HepG2 (cell line): ENCODE data around the gene AMDHD1. TPM values are rescaled to one million over a fixed set of nuclear protein-coding genes. Genes with fewer than 3 reads are reported as not detected.

Experiments
- CENPT ChIP-seq: sonication (generic); formaldehyde crosslinking; IDR thresholded peaks from 2 replicates; pipeline ENCODE4 v1.8.0; 2022; ENCODE audit warnings: low read depth, mild to moderate bottlenecking, moderate library complexity, missing genetic modification reagents
- DPF2 ChIP-seq: sonication (generic); formaldehyde crosslinking; IDR thresholded peaks from 2 replicates; pipeline ENCODE4 v1.4.0; 2020; ENCODE audit warnings: mild to moderate bottlenecking, low read depth, missing genetic modification reagents, borderline replicate concordance
- EHMT2 ChIP-seq: fragments of 200-600 bp; sonication (generic); IDR thresholded peaks from 2 replicates; pipeline ENCODE4 v1.7.0; 2017; ENCODE audit warnings: antibody characterized with exemption, low read depth, low read length, borderline replicate concordance
- KLF15 ChIP-seq: sonication (generic); formaldehyde crosslinking; IDR thresholded peaks from 2 replicates; pipeline ENCODE4 v1.8.1; 2023; ENCODE audit warnings: borderline replicate concordance, mild to moderate bottlenecking, inconsistent platforms, missing genetic modification reagents, mixed read lengths
- PHB2 ChIP-seq: fragments of 450-650 bp; IDR thresholded peaks from 2 replicates; pipeline ENCODE4 v1.6.1; 2018; ENCODE audit not compliant: partially characterized antibody
- RCOR2 ChIP-seq: IDR thresholded peaks from 2 replicates; pipeline ENCODE4 v1.6.1; 2016; ENCODE audit warnings: missing biosample characterization, missing genetic modification reagents
- RFXANK ChIP-seq: IDR thresholded peaks from 2 replicates; pipeline ENCODE4 v1.6.1; 2016
- SATB2 ChIP-seq: sonication (generic); formaldehyde crosslinking; IDR thresholded peaks from 2 replicates; pipeline ENCODE4 v1.5.0; 2020; ENCODE audit warnings: missing genetic modification reagents
- SNAPC2 ChIP-seq: sonication (generic); formaldehyde crosslinking; IDR thresholded peaks from 2 replicates; pipeline ENCODE4 v1.8.1; 2022; ENCODE audit warnings: mild to moderate bottlenecking, missing genetic modification reagents
- SRSF4 ChIP-seq: fragments of 200-400 bp; formaldehyde crosslinking; IDR thresholded peaks from one replicate; pipeline ENCODE4 v1.6.1; 2018; ENCODE audit warnings: mild to moderate bottlenecking, low read depth, low read length, moderate library complexity; ENCODE audit not compliant: poor library complexity, severe bottlenecking
- SSRP1 ChIP-seq: IDR thresholded peaks from 2 replicates; pipeline ENCODE4 v1.6.1; 2016; ENCODE audit warnings: control low read depth
- TCF7L2 ChIP-seq: IDR thresholded peaks from 2 replicates; pipeline ENCODE4 v1.6.1; 2011; ENCODE audit warnings: mild to moderate bottlenecking, low read depth, low read length, moderate library complexity
- ZNF124 ChIP-seq: sonication (generic); formaldehyde crosslinking; IDR thresholded peaks from 2 replicates; pipeline ENCODE4 v1.4.0; 2020; ENCODE audit warnings: missing genetic modification reagents
- ZNF468 ChIP-seq: sonication (generic); formaldehyde crosslinking; IDR thresholded peaks from 2 replicates; pipeline ENCODE4 v1.8.0; 2022; ENCODE audit warnings: mild to moderate bottlenecking, moderate library complexity, missing genetic modification reagents
- ZNF564 ChIP-seq: sonication (generic); formaldehyde crosslinking; IDR thresholded peaks from 2 replicates; pipeline ENCODE4 v1.8.1; 2023; ENCODE audit warnings: mild to moderate bottlenecking, missing genetic modification reagents
- polyA plus RNA-seq, 8 experiments: library from polyadenylated mRNA; depleted of rRNA in 3 of 8; stranded (reverse) in 7 of 8; unstranded in 1 of 8; fragments of >200 nt; fragmentation: Illumina TruSeq in 4 of 8; extraction: Trizol in 4 of 8; gene quantifications; 2 replicates each; pipeline versions ENCODE4 v1.2.1 to v1.2.3, GENCODE V29; 2011 to 2016; ENCODE audit warnings: low read depth in 4 of 8, missing spikeins in 1 of 8, mixed read lengths in 1 of 8; ENCODE audit not compliant: insufficient read depth in 1 of 8
- total RNA-seq, 5 experiments: library from RNA; depleted of rRNA; stranded (reverse); fragments of >200 nt; fragmentation: Illumina TruSeq; extraction: Trizol; gene quantifications; 2 replicates each; pipeline ENCODE4 v1.2.3, GENCODE V29; 2016; ENCODE audit warnings: low read depth in 1 of 5
- TF ChIP-seq, protein P1 (sequence below): fragments of 450-650 bp; IDR thresholded peaks from 2 replicates; pipeline ENCODE4 v1.6.1; 2017; ENCODE audit warnings: mild to moderate bottlenecking
- TF ChIP-seq, protein P2 (sequence below): sonication (generic); formaldehyde crosslinking; IDR thresholded peaks from 2 replicates; pipeline ENCODE4 v1.4.0; 2020; ENCODE audit warnings: missing genetic modification reagents; ENCODE audit errors: not compliant biosample characterization
- TF ChIP-seq, protein P3 (sequence below): sonication (generic); formaldehyde crosslinking; IDR thresholded peaks from 2 replicates; pipeline ENCODE4 v1.4.0; 2020; ENCODE audit warnings: mild to moderate bottlenecking, missing genetic modification reagents
- TF ChIP-seq, protein P4 (sequence below): sonication (generic); formaldehyde crosslinking; IDR thresholded peaks from 2 replicates; pipeline ENCODE4 v1.4.0; 2020; ENCODE audit warnings: missing genetic modification reagents
- TF ChIP-seq, protein P5 (sequence below): sonication (generic); formaldehyde crosslinking; IDR thresholded peaks from 2 replicates; pipeline ENCODE4 v1.4.0; 2020; ENCODE audit warnings: missing genetic modification reagents, borderline replicate concordance
- TF ChIP-seq, protein P6 (sequence below): sonication (generic); formaldehyde crosslinking; IDR thresholded peaks from 2 replicates; pipeline ENCODE4 v1.4.0; 2020; ENCODE audit warnings: mild to moderate bottlenecking, missing genetic modification reagents

The AMDHD1 gene
- total and polyA plus RNA-seq, 2 of the 13 experiments (the other 11 are each of a cell fraction or from before 2014, with no cell fraction given) = 6.5 to 29.6 TPM

DNA sequence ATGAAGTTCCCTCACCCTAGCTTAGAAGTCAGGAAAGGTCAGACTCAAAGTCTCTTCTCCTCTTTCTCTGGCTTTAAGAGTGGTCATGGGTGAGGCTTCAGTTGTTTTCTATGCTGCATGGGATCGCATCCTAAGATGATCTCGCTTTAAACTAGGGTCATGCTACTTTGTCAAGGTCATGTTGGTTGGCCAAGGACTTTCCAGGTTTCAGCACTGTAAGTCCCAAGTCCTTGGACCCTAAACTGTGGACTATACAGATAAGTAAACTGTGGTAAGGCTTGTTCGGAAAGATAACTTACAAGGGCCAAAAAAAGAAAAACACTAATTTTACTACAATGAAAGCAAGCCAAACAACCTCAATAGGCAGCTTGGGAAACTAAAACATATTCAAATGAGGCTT lies 35.6 kb downstream of the AMDHD1 start (continued):
- TF ChIP-seq, protein P1, sequence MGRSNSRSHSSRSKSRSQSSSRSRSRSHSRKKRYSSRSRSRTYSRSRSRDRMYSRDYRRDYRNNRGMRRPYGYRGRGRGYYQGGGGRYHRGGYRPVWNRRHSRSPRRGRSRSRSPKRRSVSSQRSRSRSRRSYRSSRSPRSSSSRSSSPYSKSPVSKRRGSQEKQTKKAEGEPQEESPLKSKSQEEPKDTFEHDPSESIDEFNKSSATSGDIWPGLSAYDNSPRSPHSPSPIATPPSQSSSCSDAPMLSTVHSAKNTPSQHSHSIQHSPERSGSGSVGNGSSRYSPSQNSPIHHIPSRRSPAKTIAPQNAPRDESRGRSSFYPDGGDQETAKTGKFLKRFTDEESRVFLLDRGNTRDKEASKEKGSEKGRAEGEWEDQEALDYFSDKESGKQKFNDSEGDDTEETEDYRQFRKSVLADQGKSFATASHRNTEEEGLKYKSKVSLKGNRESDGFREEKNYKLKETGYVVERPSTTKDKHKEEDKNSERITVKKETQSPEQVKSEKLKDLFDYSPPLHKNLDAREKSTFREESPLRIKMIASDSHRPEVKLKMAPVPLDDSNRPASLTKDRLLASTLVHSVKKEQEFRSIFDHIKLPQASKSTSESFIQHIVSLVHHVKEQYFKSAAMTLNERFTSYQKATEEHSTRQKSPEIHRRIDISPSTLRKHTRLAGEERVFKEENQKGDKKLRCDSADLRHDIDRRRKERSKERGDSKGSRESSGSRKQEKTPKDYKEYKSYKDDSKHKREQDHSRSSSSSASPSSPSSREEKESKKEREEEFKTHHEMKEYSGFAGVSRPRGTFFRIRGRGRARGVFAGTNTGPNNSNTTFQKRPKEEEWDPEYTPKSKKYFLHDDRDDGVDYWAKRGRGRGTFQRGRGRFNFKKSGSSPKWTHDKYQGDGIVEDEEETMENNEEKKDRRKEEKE = no peak
- no peak for TF ChIP-seq ZNF564
- no peak for TF ChIP-seq PHB2
- TF ChIP-seq, protein P2, sequence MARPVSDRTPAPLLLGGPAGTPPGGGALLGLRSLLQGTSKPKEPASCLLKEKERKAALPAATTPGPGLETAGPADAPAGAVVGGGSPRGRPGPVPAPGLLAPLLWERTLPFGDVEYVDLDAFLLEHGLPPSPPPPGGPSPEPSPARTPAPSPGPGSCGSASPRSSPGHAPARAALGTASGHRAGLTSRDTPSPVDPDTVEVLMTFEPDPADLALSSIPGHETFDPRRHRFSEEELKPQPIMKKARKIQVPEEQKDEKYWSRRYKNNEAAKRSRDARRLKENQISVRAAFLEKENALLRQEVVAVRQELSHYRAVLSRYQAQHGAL (CRISPR knock-in tag) = no peak
- no peak for TF ChIP-seq SRSF4
- TF ChIP-seq SSRP1 (CRISPR knock-in tag) = no peak
- no peak for TF ChIP-seq SNAPC2 (CRISPR knock-in tag)
- TF ChIP-seq, protein P3, sequence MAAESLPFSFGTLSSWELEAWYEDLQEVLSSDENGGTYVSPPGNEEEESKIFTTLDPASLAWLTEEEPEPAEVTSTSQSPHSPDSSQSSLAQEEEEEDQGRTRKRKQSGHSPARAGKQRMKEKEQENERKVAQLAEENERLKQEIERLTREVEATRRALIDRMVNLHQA (CRISPR knock-in tag) = no peak
- TF ChIP-seq, protein P4, sequence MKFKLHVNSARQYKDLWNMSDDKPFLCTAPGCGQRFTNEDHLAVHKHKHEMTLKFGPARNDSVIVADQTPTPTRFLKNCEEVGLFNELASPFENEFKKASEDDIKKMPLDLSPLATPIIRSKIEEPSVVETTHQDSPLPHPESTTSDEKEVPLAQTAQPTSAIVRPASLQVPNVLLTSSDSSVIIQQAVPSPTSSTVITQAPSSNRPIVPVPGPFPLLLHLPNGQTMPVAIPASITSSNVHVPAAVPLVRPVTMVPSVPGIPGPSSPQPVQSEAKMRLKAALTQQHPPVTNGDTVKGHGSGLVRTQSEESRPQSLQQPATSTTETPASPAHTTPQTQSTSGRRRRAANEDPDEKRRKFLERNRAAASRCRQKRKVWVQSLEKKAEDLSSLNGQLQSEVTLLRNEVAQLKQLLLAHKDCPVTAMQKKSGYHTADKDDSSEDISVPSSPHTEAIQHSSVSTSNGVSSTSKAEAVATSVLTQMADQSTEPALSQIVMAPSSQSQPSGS = peak; percentile 31; the same call in 1 of the 2 replicates
- TF ChIP-seq TCF7L2 = no peak
- TF ChIP-seq RFXANK = no peak
- TF ChIP-seq ZNF468 (CRISPR knock-in tag) = no peak
- no peak for TF ChIP-seq SATB2 (CRISPR knock-in tag)
- TF ChIP-seq, protein P5, sequence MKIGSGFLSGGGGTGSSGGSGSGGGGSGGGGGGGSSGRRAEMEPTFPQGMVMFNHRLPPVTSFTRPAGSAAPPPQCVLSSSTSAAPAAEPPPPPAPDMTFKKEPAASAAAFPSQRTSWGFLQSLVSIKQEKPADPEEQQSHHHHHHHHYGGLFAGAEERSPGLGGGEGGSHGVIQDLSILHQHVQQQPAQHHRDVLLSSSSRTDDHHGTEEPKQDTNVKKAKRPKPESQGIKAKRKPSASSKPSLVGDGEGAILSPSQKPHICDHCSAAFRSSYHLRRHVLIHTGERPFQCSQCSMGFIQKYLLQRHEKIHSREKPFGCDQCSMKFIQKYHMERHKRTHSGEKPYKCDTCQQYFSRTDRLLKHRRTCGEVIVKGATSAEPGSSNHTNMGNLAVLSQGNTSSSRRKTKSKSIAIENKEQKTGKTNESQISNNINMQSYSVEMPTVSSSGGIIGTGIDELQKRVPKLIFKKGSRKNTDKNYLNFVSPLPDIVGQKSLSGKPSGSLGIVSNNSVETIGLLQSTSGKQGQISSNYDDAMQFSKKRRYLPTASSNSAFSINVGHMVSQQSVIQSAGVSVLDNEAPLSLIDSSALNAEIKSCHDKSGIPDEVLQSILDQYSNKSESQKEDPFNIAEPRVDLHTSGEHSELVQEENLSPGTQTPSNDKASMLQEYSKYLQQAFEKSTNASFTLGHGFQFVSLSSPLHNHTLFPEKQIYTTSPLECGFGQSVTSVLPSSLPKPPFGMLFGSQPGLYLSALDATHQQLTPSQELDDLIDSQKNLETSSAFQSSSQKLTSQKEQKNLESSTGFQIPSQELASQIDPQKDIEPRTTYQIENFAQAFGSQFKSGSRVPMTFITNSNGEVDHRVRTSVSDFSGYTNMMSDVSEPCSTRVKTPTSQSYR (CRISPR knock-in tag) = no peak
- no peak for TF ChIP-seq DPF2
- TF ChIP-seq EHMT2 = no peak
- TF ChIP-seq, protein P6, sequence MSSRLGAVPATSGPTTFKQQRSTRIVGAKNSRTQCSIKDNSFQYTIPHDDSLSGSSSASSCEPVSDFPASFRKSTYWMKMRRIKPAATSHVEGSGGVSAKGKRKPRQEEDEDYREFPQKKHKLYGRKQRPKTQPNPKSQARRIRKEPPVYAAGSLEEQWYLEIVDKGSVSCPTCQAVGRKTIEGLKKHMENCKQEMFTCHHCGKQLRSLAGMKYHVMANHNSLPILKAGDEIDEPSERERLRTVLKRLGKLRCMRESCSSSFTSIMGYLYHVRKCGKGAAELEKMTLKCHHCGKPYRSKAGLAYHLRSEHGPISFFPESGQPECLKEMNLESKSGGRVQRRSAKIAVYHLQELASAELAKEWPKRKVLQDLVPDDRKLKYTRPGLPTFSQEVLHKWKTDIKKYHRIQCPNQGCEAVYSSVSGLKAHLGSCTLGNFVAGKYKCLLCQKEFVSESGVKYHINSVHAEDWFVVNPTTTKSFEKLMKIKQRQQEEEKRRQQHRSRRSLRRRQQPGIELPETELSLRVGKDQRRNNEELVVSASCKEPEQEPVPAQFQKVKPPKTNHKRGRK (CRISPR knock-in tag) = no peak
- no peak for TF ChIP-seq KLF15 (CRISPR knock-in tag)
- TF ChIP-seq RCOR2 (CRISPR knock-in tag) = no peak
- TF ChIP-seq CENPT (CRISPR knock-in tag) = no peak
- TF ChIP-seq ZNF124 (CRISPR knock-in tag) = no peak
